SIG-M5 (cell line): ENCODE results near the gene PDZD2.

Experiments used
- DNase-seq: peaks from one replicate; lab custom pipeline; 2025; lab: John Stamatoyannopoulos, UW

PDZD2 gene

DNA sequence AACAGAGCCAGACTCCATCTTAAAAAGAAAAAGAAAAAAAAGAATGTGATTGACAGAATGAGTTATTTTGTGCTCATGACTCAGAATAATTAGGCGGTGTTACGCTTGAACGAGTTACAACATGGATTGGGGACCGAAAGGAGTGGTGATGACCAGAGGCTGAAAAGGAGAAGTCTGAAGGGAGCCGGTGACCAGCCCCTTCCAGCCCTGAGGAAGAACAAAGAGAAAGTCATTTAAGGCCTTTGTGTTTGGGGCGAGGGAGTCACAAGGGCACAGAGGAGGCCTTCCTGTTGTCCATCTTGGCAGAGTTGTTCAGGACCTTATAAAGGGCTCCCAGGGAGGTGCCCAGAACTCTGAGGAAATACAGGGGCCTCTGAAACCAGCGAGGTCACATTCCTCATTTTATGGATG is 403.6 kb downstream of the PDZD2 start:
- no peak for DNase-seq

DNA sequence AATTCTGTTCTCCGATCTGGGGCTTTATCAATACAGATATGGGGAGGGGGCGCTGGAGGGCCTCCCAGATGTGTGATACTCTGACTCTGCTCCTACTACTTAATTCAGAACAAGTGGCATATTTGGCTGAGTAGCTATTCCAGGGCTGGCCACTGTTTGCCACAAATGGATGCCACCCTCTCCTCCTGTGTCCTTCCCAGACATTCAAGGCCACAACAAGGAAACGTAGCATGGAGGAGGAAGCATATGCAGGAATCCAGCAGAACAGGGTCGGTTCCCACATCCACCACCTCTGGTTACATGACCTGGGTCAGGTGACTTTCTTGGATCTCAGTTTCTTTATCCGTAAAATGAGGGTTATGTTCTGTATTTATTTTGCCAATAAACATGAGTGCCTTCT is 404.2 kb downstream of the PDZD2 start:
- DNase-seq = no peak

GRCh38 chr5:32044434-32044833 is 405.5 kb downstream of the PDZD2 start:
- no peak for DNase-seq

GRCh38 chr5:32044939-32045338 is 406.0 kb downstream of the PDZD2 start:
- no peak for DNase-seq

DNA sequence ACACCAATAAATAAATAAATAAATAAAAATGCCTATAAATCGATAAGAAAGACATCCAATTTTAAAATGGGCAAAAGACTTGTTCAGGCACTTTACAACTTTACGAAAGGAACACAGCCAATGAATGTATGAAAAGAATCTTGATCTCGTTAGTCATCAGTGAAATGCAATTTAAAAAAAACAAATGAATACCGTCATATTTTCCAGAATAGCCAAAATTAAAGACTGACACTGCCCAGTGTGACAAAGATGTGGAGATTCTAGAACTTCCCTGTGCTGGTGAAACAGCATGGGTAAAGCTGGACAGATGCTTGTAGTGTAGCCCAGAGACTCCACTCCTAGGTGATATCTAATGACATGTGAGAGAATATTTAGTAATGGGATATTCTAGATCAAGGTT is 408.1 kb downstream of the PDZD2 start:
- DNase-seq = no peak

- DNase-seq = no peak
Observed at GRCh38 chr5:32051796-32052195, 412.9 kb downstream of the PDZD2 start.

DNA sequence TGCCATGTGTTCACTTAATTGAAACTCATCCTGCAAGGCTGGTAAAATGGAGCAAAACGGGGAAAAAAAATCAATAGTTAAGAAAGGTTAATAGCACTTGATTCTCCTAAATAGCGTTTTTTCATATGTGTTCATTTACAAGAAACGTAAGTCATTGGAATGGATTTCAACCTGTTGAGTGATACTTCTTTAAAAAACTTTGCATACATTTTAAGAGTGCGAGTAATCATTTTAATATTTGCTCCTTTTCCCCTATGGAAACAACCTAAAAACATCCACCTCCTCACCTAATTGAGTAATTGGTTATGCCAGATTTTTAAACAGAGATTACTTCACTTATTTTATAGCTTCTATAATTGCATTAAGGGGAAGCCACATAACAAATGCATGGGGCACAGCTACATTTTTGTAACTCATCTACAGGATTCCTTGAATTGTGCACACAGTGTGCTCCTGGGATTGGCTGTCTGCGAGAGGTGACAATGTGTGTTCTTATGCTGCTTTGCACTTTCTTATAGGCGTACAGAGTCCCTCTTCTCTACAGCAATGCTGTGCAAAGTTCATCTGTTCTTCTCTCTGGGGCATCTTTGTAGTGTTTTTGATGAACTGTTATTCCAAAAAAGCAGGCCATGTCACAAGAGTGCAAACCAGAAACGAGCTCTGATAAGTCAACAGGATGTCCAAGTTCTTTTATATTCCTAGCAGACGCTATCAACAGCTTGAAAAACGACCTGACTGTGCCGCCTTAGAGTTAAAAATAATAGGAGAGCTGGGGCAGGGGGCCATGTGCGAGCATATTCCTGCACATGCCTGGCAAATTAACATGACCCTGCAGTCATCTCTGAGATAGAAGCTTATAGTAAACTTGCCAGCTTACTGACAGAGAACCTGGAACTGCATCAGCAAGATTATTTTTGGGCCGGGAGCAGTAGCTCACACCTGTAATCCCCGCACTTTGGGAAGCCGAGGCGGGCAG is 417.2 kb downstream of the PDZD2 start:
- DNase-seq = no peak

DNA sequence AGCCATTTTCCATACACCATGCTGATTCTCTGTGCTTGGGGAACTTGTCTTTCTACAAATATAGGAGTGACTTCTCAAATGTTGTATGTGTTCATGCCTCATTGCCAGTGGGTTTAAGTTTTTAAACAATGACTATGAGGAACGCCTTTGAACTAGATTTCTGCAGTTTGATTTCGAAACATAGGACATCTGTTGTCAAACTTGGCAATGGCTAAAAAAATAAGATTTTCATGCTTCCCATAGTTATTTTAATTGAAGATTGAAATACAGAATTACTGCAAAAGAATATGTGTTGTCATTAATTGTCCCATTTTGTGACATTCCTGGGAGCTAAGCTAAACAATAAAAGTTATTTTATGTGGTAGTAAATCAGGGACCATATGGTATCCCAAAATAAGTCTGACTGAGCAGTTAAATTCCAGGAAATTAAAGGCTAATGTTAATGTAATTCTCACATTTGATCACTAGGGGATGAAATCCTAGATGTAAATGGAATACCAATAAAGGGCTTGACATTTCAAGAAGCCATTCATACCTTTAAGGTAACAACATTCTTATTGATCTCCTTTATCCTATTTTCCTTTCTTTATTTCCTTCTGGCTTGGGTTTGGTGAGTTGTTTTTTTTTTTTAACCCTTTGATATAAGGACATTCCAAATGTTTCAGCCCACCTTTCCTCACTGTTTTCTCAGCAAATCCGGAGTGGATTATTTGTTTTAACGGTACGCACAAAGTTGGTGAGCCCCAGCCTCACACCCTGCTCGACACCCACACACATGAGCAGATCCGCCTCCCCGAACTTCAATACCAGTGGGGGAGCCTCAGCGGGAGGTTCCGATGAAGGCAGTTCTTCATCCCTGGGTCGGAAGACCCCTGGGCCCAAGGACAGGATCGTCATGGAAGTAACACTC is 418.5 kb downstream of the PDZD2 start:
- no peak for DNase-seq

DNA sequence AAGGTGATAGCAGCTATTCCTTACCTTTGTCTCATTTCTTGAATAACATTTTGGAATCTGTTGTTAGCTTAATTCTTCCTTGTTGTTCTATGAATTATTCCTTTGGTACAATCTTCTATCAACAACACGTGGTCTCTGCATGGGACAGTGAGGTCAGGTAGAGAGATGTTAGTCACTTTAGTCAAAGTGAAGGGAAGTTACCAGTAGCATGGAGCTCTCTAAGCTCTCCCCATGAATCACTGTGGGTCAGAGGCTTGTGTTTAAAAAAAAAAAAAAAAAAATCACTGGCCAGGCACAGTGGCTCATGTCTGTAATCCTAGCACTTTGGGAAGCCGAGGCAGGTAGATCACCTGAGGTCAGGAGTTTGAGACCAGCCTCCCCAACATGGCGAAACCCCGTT is 419.2 kb downstream of the PDZD2 start:
- no peak for DNase-seq

GRCh38 chr5:32058997-32059396 is 420.1 kb downstream of the PDZD2 start:
- no peak for DNase-seq

GRCh38 chr5:32059761-32060530 is 421.0 kb downstream of the PDZD2 start:
- DNase-seq = no peak

GRCh38 chr5:32061236-32061635 is 422.3 kb downstream of the PDZD2 start:
- DNase-seq = no peak

GRCh38 chr5:32066448-32066847 is 427.5 kb downstream of the PDZD2 start:
- DNase-seq = no peak

- no peak for DNase-seq
Observed at GRCh38 chr5:32067774-32068470, 429.0 kb downstream of the PDZD2 start.

- DNase-seq = no peak
Observed at GRCh38 chr5:32068561-32068960, 429.6 kb downstream of the PDZD2 start.

GRCh38 chr5:32069396-32069795 is 430.5 kb downstream of the PDZD2 start:
- no peak for DNase-seq

- DNase-seq = no peak
Observed at GRCh38 chr5:32071351-32071944, 432.5 kb downstream of the PDZD2 start.

DNA sequence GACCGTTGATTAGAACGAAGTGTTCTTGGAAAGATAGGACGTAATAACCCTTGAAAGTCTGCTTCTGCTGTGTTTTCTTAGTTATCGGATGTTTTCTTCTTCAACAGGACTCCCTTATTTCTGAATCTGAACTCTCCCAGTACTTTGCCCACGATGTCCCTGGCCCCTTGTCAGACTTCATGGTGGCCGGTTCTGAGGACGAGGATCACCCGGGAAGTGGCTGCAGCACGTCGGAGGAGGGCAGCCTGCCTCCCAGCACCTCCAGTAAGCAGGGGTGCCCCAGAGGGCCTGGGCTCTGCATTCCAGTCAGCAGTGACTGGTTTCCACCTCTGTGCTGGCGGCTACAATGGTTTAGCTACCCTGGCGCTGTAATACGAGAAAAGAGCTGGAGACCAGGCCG is 433.1 kb downstream of the PDZD2 start:
- DNase-seq = no peak

- no peak for DNase-seq
Observed at GRCh38 chr5:32074401-32074800, 435.5 kb downstream of the PDZD2 start.

- no peak for DNase-seq
Observed at GRCh38 chr5:32076699-32077695, 438.1 kb downstream of the PDZD2 start.
